ENCODE data around the gene IGSF9B. TPM values are rescaled to one million over a fixed set of nuclear protein-coding genes. Genes with fewer than 3 reads are reported as not detected.

IGSF9B gene
- total RNA-seq, 4 donors from 2014 or later, result 2.1 to 5.1 (median 2.8) TPM

- Histone ChIP-seq H3K27me3 (no peaks in the 10 kb centered on the region), H3K36me3 (peaks cover 0 to 5% (median 0%) of the 10 kb centered on the region in 3 donors), H3K4me1 (peaks cover 0 to 26% (median 0%) of the 10 kb centered on the region in 4 donors), H3K4me3 (no peak overlapping the region), H3K9me3 (no peaks in the 10 kb centered on the region), H3K27ac (no peak overlapping the region)
- WGBS, 2 donors, result 97% methylated on average over 56 of the region's 56 CpGs
- DNase-seq (ENCODE audit: low spot score in 2 of 2), result no peak
- TF ChIP-seq EP300 (IDR thresholded peaks at IDR 0.05), result no peak
- no peak for TF ChIP-seq CTCF (IDR thresholded peaks at IDR 0.05)
- no peak for TF ChIP-seq POLR2A (IDR thresholded peaks at IDR 0.05)
Measured at GRCh38 chr11:133940034-133940433, 16.7 kb downstream of the IGSF9B start.

GRCh38 chr11:133939558-133939957, 17.2 kb downstream of the IGSF9B start:
- Histone ChIP-seq H3K27ac (no peak overlapping the region), H3K36me3 (peaks cover 0 to 5% (median 0%) of the 10 kb centered on the region in 3 donors), H3K9me3 (no peaks in the 10 kb centered on the region), H3K4me1 (peaks cover 0 to 24% (median 0%) of the 10 kb centered on the region in 4 donors), H3K27me3 (no peaks in the 10 kb centered on the region), H3K4me3 (no peak overlapping the region)
- no peak for DNase-seq (ENCODE audit: low spot score in 2 of 2)
- TF ChIP-seq EP300 (IDR thresholded peaks at IDR 0.05), result no peak
- TF ChIP-seq POLR2A (IDR thresholded peaks at IDR 0.05), result no peak
- TF ChIP-seq CTCF (IDR thresholded peaks at IDR 0.05), result no peak
- 94 to 95% methylated on average over 30 of the region's 30 CpGs for WGBS, 2 donors

GRCh38 chr11:133938166-133938565, 18.6 kb downstream of the IGSF9B start:
- Histone ChIP-seq H3K27ac (no peak overlapping the region), H3K4me1 (peaks cover 0 to 34% (median 0%) of the 10 kb centered on the region in 4 donors), H3K4me3 (no peak overlapping the region), H3K9me3 (no peaks in the 10 kb centered on the region), H3K27me3 (no peaks in the 10 kb centered on the region), H3K36me3 (peaks cover 0 to 5% (median 0%) of the 10 kb centered on the region in 3 donors)
- 94 to 95% methylated on average over 8 of the region's 8 CpGs for WGBS, 2 donors
- no peak for DNase-seq (ENCODE audit: low spot score in 2 of 2)
- no peak for TF ChIP-seq CTCF (IDR thresholded peaks at IDR 0.05)
- no peak for TF ChIP-seq EP300 (IDR thresholded peaks at IDR 0.05)
- no peak for TF ChIP-seq POLR2A (IDR thresholded peaks at IDR 0.05)

- Histone ChIP-seq H3K4me3 (no peak overlapping the region), H3K27me3 (no peaks in the 10 kb centered on the region), H3K27ac (no peak overlapping the region), H3K36me3 (peaks cover 0 to 5% (median 0%) of the 10 kb centered on the region in 3 donors), H3K4me1 (peaks cover 0 to 34% (median 0%) of the 10 kb centered on the region in 4 donors), H3K9me3 (no peaks in the 10 kb centered on the region)
- no peak for DNase-seq (ENCODE audit: low spot score in 2 of 2)
- TF ChIP-seq EP300 (IDR thresholded peaks at IDR 0.05) (no peak), POLR2A (IDR thresholded peaks at IDR 0.05) (no peak), CTCF (IDR thresholded peaks at IDR 0.05) (no peak)
- 94 to 98% methylated on average over 11 to 16 of the region's 16 CpGs for WGBS, 2 donors
Measured at GRCh38 chr11:133937468-133937867, 19.3 kb downstream of the IGSF9B start.

- WGBS, 2 donors, result 74 to 89% methylated on average over 3 to 7 of the region's 13 CpGs
- TF ChIP-seq POLR2A (IDR thresholded peaks at IDR 0.05), result no peak
- TF ChIP-seq EP300 (IDR thresholded peaks at IDR 0.05), result no peak
- no peak for TF ChIP-seq CTCF (IDR thresholded peaks at IDR 0.05)
- H3K4me1 ChIP-seq, result peaks cover 0 to 34% (median 0%) of the 10 kb centered on the region in 4 donors
- no peaks in the 10 kb centered on the region for H3K9me3 ChIP-seq
- H3K4me3 ChIP-seq, result no peak overlapping the region
- no peaks in the 10 kb centered on the region for H3K27me3 ChIP-seq
- peaks cover 0 to 5% (median 0%) of the 10 kb centered on the region in 3 donors for H3K36me3 ChIP-seq
- DNase-seq (ENCODE audit: low spot score in 2 of 2), result no peak
- H3K27ac ChIP-seq, result no peak overlapping the region
Measured at GRCh38 chr11:133937015-133937414, 19.8 kb downstream of the IGSF9B start.
